GM12864 (cell line): ENCODE measurements around the gene TMEM132D.

Experiments
- DNase-seq: peaks from one replicate; pipeline ENCODE4 v3.0.0-alpha.2; 2011; ENCODE audit warnings: low read depth
- H3K4me3 ChIP-seq: 2 replicates; pipeline ENCODE4 v1.5.1; 2011; ENCODE audit warnings: mild to moderate bottlenecking, low read depth, low read length, control low read depth
- CTCF ChIP-seq: IDR thresholded peaks from 2 replicates; pipeline ENCODE4 v1.5.1; 2011; ENCODE audit warnings: low read depth, mild to moderate bottlenecking, moderate library complexity, low read length, control low read depth, inconsistent platforms; ENCODE audit errors: missing control alignments

The TMEM132D gene

DNA sequence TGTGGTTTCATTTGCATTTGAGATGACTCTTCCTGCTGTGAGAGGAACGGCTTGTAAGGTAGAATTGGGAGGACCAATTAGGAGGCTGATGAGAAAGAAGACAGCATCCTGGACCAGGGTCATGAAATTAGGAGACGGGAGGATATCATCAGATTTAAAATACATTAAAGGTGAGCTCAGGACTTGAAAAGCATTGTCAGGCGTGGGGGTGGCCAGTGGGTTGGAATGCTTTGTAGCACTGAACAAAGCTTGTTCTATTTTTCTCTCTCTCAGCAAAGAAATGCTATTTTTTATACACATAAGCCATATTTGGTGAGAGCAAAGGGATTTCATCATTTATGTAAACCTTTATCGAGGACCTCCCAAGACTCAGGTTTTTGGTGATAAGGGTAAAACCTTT is 157.5 kb downstream of the TMEM132D start:
- H3K4me3 ChIP-seq = no peak overlapping the region
- TF ChIP-seq CTCF = no peak
- no peak for DNase-seq

- DNase-seq = no peak
- no peak for TF ChIP-seq CTCF
- no peak overlapping the region for H3K4me3 ChIP-seq
Observed at GRCh38 chr12:129729170-129729569, 174.7 kb downstream of the TMEM132D start.

GRCh38 chr12:129727100-129727499 is 176.7 kb downstream of the TMEM132D start:
- no peak overlapping the region for H3K4me3 ChIP-seq
- no peak for DNase-seq
- TF ChIP-seq CTCF = no peak

- H3K4me3 ChIP-seq = no peak overlapping the region
- no peak for TF ChIP-seq CTCF
- DNase-seq = no peak
Observed at GRCh38 chr12:129723260-129723659, 180.6 kb downstream of the TMEM132D start.

DNA sequence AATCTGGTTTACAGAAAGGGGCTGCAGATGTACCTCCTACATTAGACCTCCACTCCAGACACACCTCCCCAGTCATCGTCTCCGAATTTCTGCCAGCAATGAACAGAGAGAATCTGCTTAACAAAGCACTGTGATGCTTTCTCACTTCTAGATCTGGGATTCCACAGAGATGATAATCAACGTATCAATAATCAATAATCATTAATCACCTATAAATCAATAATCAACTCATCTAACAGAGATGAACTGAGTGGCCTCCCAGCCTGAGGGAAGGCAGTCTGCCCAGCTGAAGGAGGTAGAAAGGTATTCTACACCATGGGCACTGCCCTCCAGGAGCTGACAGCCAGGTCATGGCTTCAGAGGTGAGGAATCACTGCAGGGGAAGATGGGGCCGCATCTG is 183.2 kb downstream of the TMEM132D start:
- DNase-seq = no peak
- TF ChIP-seq CTCF = no peak
- H3K4me3 ChIP-seq = no peak overlapping the region

- H3K4me3 ChIP-seq = no peak overlapping the region
- no peak for DNase-seq
- TF ChIP-seq CTCF = no peak
Observed at GRCh38 chr12:129719416-129719815, 184.4 kb downstream of the TMEM132D start.

DNA sequence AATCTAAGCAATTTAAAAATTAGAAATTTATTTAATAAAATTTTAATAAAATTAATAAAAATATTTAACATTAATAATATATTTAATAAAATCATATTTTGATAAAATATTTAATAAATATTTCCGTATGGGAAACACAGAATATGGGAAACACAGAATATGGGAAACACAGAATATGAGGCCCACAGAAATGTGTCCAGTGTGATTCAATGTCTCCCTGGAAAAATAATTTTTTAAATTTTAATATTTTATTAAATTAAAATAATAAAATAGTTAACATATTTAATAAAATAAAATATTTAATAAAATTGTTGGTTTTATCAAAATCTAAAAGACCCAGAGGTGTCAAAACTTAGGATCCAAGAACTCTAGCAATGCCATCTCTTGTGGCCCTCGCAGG is 186.4 kb downstream of the TMEM132D start:
- H3K4me3 ChIP-seq = no peak overlapping the region
- no peak for TF ChIP-seq CTCF
- DNase-seq = no peak
